GM23248 (cell line): ENCODE measurements around the gene ZBTB43. TPM values are rescaled to one million over a fixed set of nuclear protein-coding genes. Genes with fewer than 3 reads are reported as not detected.
"Not testable (repeated sequence)": the region's sequence is repeated elsewhere in the genome, so short reads cannot be mapped to it uniquely, and the experiment has no call there.

Experiments
- DNase-seq: peaks from one replicate; pipeline ENCODE4 v3.0.0-alpha.2; 2015
- H2AFZ ChIP-seq: fragments of 200-600 bp; sonication (generic); 2 replicates; pipeline ENCODE4 v1.6.1; 2016; ENCODE audit warnings: antibody characterized with exemption
- H3F3A ChIP-seq: fragments of 200-600 bp; sonication (generic); 2 replicates; pipeline ENCODE4 v1.6.1; 2016; ENCODE audit warnings: mild to moderate bottlenecking, antibody characterized with exemption, mixed run types; ENCODE audit not compliant: insufficient read depth
- H3K27ac ChIP-seq: fragments of 200-600 bp; sonication (generic); 2 replicates; pipeline ENCODE4 v1.5.1; 2016; ENCODE audit warnings: mild to moderate bottlenecking
- H3K27me3 ChIP-seq: fragments of 200-600 bp; sonication (generic); replicated peaks from 2 replicates; pipeline ENCODE4 v1.6.1; 2016; ENCODE audit warnings: mild to moderate bottlenecking; ENCODE audit not compliant: insufficient read depth
- H3K36me3 ChIP-seq: fragments of 200-600 bp; sonication (generic); 2 replicates; pipeline ENCODE4 v1.6.1; 2016; ENCODE audit warnings: low read depth, mild to moderate bottlenecking
- H3K4me1 ChIP-seq: fragments of 200-600 bp; sonication (generic); 2 replicates; pipeline ENCODE4 v1.6.1; 2016; ENCODE audit warnings: mild to moderate bottlenecking; ENCODE audit not compliant: insufficient read depth
- H3K4me2 ChIP-seq: fragments of 200-600 bp; sonication (generic); one replicate; pipeline ENCODE4 v1.6.1; 2016; ENCODE audit warnings: mild to moderate bottlenecking; ENCODE audit not compliant: unreplicated experiment
- H3K4me3 ChIP-seq: fragments of 200-600 bp; sonication (generic); 2 replicates; pipeline ENCODE4 v1.5.1; 2016; ENCODE audit warnings: mild to moderate bottlenecking
- H3K79me2 ChIP-seq: fragments of 200-600 bp; sonication (generic); 2 replicates; pipeline ENCODE4 v1.6.1; 2016; ENCODE audit warnings: mild to moderate bottlenecking; ENCODE audit not compliant: insufficient read depth
- H3K9ac ChIP-seq: fragments of 200-600 bp; sonication (generic); 2 replicates; pipeline ENCODE4 v1.6.1; 2016; ENCODE audit warnings: mild to moderate bottlenecking
- H3K9me2 ChIP-seq: fragments of 200-600 bp; sonication (generic); 2 replicates; pipeline ENCODE4 v1.6.1; 2016; ENCODE audit warnings: mixed run types, mild to moderate bottlenecking, moderate library complexity; ENCODE audit not compliant: insufficient read depth
- H3K9me3 ChIP-seq: fragments of 200-600 bp; sonication (generic); one replicate; pipeline ENCODE4 v1.6.1; 2017; ENCODE audit warnings: low read depth
- H4K20me1 ChIP-seq: fragments of 200-600 bp; sonication (generic); 2 replicates; pipeline ENCODE4 v1.6.0; 2016; ENCODE audit not compliant: insufficient read depth
- EZH2 ChIP-seq: fragments of 200-600 bp; sonication (generic); IDR thresholded peaks from 2 replicates; pipeline ENCODE4 v1.6.1; 2018; ENCODE audit warnings: antibody characterized with exemption, mild to moderate bottlenecking; ENCODE audit not compliant: insufficient read depth, poor library complexity, severe bottlenecking
- EZH2phosphoT487 ChIP-seq: fragments of 200-600 bp; sonication (generic); IDR thresholded peaks from 2 replicates; pipeline ENCODE4 v1.6.1; 2018; ENCODE audit warnings: antibody characterized with exemption, moderate library complexity, mild to moderate bottlenecking, low read depth; ENCODE audit not compliant: insufficient read depth
- WGBS, 2 experiments: methylation state at CpG; one replicate each; pipeline ENCODE4 v1.1.6; 2015 to 2017; ENCODE audit warnings: low lambda C conversion rate in 2 of 2, low coverage in 1 of 2; ENCODE audit errors: missing lambda C conversion rate in 2 of 2; 5-methylcytosine and 5-hydroxymethylcytosine counted together
- in situ Hi-C: fragments of 300-500 bp; cut with MboI; formaldehyde crosslinking; loops from 2 replicates; pipeline ENCODE4 v1.15.0; 2020
- polyA plus RNA-seq: library from polyadenylated mRNA; unstranded; fragments of >200 nt; fragmentation: Nextera tagmentation; extraction: Ambion mirVana; gene quantifications from 2 replicates; pipeline ENCODE4 v1.2.1, GENCODE V29; 2016
- total RNA-seq: library from RNA; depleted of rRNA; stranded (reverse); fragments of >200 nt; shearing (Covaris generic); gene quantifications from 2 replicates; pipeline ENCODE4 v1.2.3, GENCODE V29; 2014

ZBTB43 gene
- total and polyA plus RNA-seq, 2 experiments from 2014 or later = 8.5 to 12.3 TPM

GRCh38 chr9:126781186-126782052 lies 23.4 kb upstream of the ZBTB43 start:
- no peaks in the 10 kb centered on the region for H3K36me3 ChIP-seq
- WGBS, 2 experiments = 15 to 18% methylated on average over 20 to 29 of the region's 29 CpGs
- no peaks in the 10 kb centered on the region for H3K9me3 ChIP-seq
- H4K20me1 ChIP-seq = no peaks in the 10 kb centered on the region
- peak overlapping the region; percentile 40 for H2AFZ ChIP-seq
- no peak overlapping the region for H3K9ac ChIP-seq
- H3K27ac ChIP-seq = no peak overlapping the region
- peak overlapping the region; percentile 27 for H3K4me2 ChIP-seq
- H3F3A ChIP-seq = no peaks in the 10 kb centered on the region
- H3K4me3 ChIP-seq = peak overlapping the region; percentile 41
- DNase-seq = peak; percentile 76
- H3K79me2 ChIP-seq = no peaks in the 10 kb centered on the region
- no peaks in the 10 kb centered on the region for H3K4me1 ChIP-seq
- peaks cover 40% of the 10 kb centered on the region for H3K27me3 ChIP-seq
- no peaks in the 10 kb centered on the region for H3K9me2 ChIP-seq
- TF ChIP-seq EZH2phosphoT487 = no peak
- no peak for TF ChIP-seq EZH2
- in situ Hi-C loops = loop anchor here (10.0 kb wide), 1 partner anchor 177 kb away; no protein-coding TSS in a partner anchor

DNA sequence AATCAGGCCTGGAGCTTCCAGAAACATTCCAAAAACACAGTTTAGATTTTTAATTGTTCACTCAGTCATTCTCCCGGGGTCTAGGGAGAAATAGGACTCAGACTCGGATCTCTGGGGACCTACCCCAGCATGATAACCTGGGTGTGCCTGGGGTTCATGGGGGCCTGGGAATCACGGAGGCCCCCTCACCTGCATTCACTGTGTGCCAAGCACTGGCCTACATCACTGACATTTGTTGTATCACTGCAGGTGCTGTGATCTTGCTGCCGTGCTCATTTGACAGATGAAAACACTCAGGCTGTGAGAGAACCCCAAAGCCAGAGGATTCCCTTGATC lies 22.8 kb upstream of the ZBTB43 start:
- in situ Hi-C loops = loop anchor here (10.0 kb wide), 1 partner anchor 177 kb away; no protein-coding TSS in a partner anchor
- H4K20me1 ChIP-seq = no peaks in the 10 kb centered on the region
- H3K9me2 ChIP-seq = no peaks in the 10 kb centered on the region
- TF ChIP-seq EZH2phosphoT487 = no peak
- TF ChIP-seq EZH2 = no peak
- H3K27ac ChIP-seq = no peak overlapping the region
- H3K4me2 ChIP-seq = no peak overlapping the region
- no peak overlapping the region for H3K4me3 ChIP-seq
- DNase-seq = no peak
- 26 to 34% methylated on average over 4 of the region's 4 CpGs for WGBS, 2 experiments
- no peak overlapping the region for H3K9ac ChIP-seq
- no peaks in the 10 kb centered on the region for H3K79me2 ChIP-seq
- H2AFZ ChIP-seq = no peak overlapping the region
- no peaks in the 10 kb centered on the region for H3K36me3 ChIP-seq
- no peaks in the 10 kb centered on the region for H3K9me3 ChIP-seq
- no peaks in the 10 kb centered on the region for H3F3A ChIP-seq
- peaks cover 46% of the 10 kb centered on the region for H3K27me3 ChIP-seq
- H3K4me1 ChIP-seq = no peaks in the 10 kb centered on the region

- WGBS, 2 experiments = 26 to 28% methylated on average over 1 of the region's 1 CpG
- in situ Hi-C loops = loop anchor here (10.0 kb wide), 1 partner anchor 179 kb away; no protein-coding TSS in a partner anchor
- Histone ChIP-seq H3K9me2 (no peaks in the 10 kb centered on the region), H3K9me3 (no peaks in the 10 kb centered on the region), H3K27me3 (peaks cover 46% of the 10 kb centered on the region), H3K4me1 (no peaks in the 10 kb centered on the region; the same call in 1 of the 2 replicates), H3K4me3 (no peak overlapping the region), H2AFZ (no peak overlapping the region), H3K9ac (no peak overlapping the region), H3K36me3 (no peaks in the 10 kb centered on the region), H3F3A (no peaks in the 10 kb centered on the region; the same call in 1 of the 2 replicates), H3K4me2 (no peak overlapping the region), H3K79me2 (no peaks in the 10 kb centered on the region), H3K27ac (no peak overlapping the region), H4K20me1 (no peaks in the 10 kb centered on the region)
- TF ChIP-seq EZH2 = no peak
- no peak for TF ChIP-seq EZH2phosphoT487
- DNase-seq = no peak
These were observed 20.9 kb upstream of the ZBTB43 start for GRCh38 chr9:126783949-126784348.

GRCh38 chr9:126784401-126784800 lies 20.4 kb upstream of the ZBTB43 start:
- H3K79me2 ChIP-seq = no peaks in the 10 kb centered on the region
- H3K9ac ChIP-seq = no peak overlapping the region
- H3K27me3 ChIP-seq = peaks cover 46% of the 10 kb centered on the region
- no peaks in the 10 kb centered on the region for H4K20me1 ChIP-seq
- 70 to 73% methylated on average over 11 of the region's 11 CpGs for WGBS, 2 experiments
- no peak overlapping the region for H3K4me3 ChIP-seq
- H3K36me3 ChIP-seq = no peaks in the 10 kb centered on the region
- no peaks in the 10 kb centered on the region; the same call in 1 of the 2 replicates for H3K4me1 ChIP-seq
- no peak for DNase-seq
- TF ChIP-seq EZH2phosphoT487 = no peak
- TF ChIP-seq EZH2 = no peak
- in situ Hi-C loops = loop anchor here (10.0 kb wide), 1 partner anchor 180 kb away; no protein-coding TSS in a partner anchor
- H3F3A ChIP-seq = no peaks in the 10 kb centered on the region; the same call in 1 of the 2 replicates
- no peaks in the 10 kb centered on the region for H3K9me3 ChIP-seq
- H3K27ac ChIP-seq = no peak overlapping the region
- no peaks in the 10 kb centered on the region for H3K9me2 ChIP-seq
- no peak overlapping the region for H3K4me2 ChIP-seq
- no peak overlapping the region for H2AFZ ChIP-seq

GRCh38 chr9:126784841-126785240 lies 20.0 kb upstream of the ZBTB43 start:
- H3K9ac ChIP-seq, DNase-seq, H3K36me3 ChIP-seq, H3F3A ChIP-seq, H3K4me1 ChIP-seq, H4K20me1 ChIP-seq, H3K79me2 ChIP-seq, H3K4me2 ChIP-seq, H3K9me2 ChIP-seq, H3K9me3 ChIP-seq, H2AFZ ChIP-seq, H3K4me3 ChIP-seq, H3K27ac ChIP-seq: not testable (repeated sequence)
- in situ Hi-C loops = loop anchor here (10.0 kb wide), 1 partner anchor 180 kb away; no protein-coding TSS in a partner anchor
- H3K27me3 ChIP-seq = peaks cover 45% of the 10 kb centered on the region
- WGBS, 2 experiments = 63 to 73% methylated on average over 6 of the region's 6 CpGs
